Measurements from ENCODE around the gene ARFRP1.
"Not testable (repeated sequence)": the region's sequence is repeated elsewhere in the genome, so short reads cannot be mapped to it uniquely, and the experiment has no call there.

The ARFRP1 gene

GRCh38 chr20:63732118-63733095 lies 24.6 kb upstream of the ARFRP1 start:
- DNase-seq = no peak

- DNase-seq = no peak
These were observed 23.6 kb upstream of the ARFRP1 start for GRCh38 chr20:63731410-63731809.

- not testable (repeated sequence) for DNase-seq
These were observed 22.5 kb upstream of the ARFRP1 start for GRCh38 chr20:63730189-63730733.

- not testable (repeated sequence) for DNase-seq
These were observed 15.3 kb upstream of the ARFRP1 start for GRCh38 chr20:63722967-63723622.

GRCh38 chr20:63718996-63719395 lies 11.2 kb upstream of the ARFRP1 start:
- DNase-seq = no peak

- no peak for DNase-seq
These were observed 7.1 kb upstream of the ARFRP1 start for GRCh38 chr20:63714858-63715257.

- DNase-seq = no peak
These were observed 4.4 kb upstream of the ARFRP1 start for GRCh38 chr20:63712191-63712590.

GRCh38 chr20:63711085-63711645 lies 3.4 kb upstream of the ARFRP1 start:
- DNase-seq = no peak

- no peak for DNase-seq
These were observed 1.4 kb upstream of the ARFRP1 start for GRCh38 chr20:63709149-63709527.

- no peak for DNase-seq
These were observed 749 bp upstream of the ARFRP1 start for GRCh38 chr20:63708301-63709148.

- DNase-seq = peak; percentile 69
These were observed 771 bp downstream of the ARFRP1 start for GRCh38 chr20:63706852-63707557.

- DNase-seq = no peak
These were observed 1.6 kb downstream of the ARFRP1 start for GRCh38 chr20:63706027-63706695.

GRCh38 chr20:63705232-63706026 lies 2.3 kb downstream of the ARFRP1 start:
- no peak for DNase-seq

- DNase-seq = no peak
These were observed 3.0 kb downstream of the ARFRP1 start for GRCh38 chr20:63704749-63705117.

GRCh38 chr20:63703976-63704748 lies 3.6 kb downstream of the ARFRP1 start:
- DNase-seq = no peak

GRCh38 chr20:63703471-63703975 lies 4.3 kb downstream of the ARFRP1 start:
- no peak for DNase-seq

GRCh38 chr20:63702751-63703470 lies 4.9 kb downstream of the ARFRP1 start:
- DNase-seq = no peak

- no peak for DNase-seq
These were observed 5.6 kb downstream of the ARFRP1 start for GRCh38 chr20:63702036-63702665.

Measured in hematopoietic multipotent progenitor cell treated with erythropoietin and hydrocortisone succinate and interleukin-3 and kit ligand, for 6 days (in vitro differentiated cells).